ENCODE measurements around the gene NPIPB8. TPM values are rescaled to one million over a fixed set of nuclear protein-coding genes. Genes with fewer than 3 reads are reported as not detected.
A peak's percentile ranks its signal among the peaks of the same experiment; 100 is the strongest.
"Not testable (repeated sequence)": the region's sequence is repeated elsewhere in the genome, so short reads cannot be mapped to it uniquely, and the experiment has no call there.

The NPIPB8 gene
- polyA plus RNA-seq, 3 donors: 0.47 to 2.1 (median 0.73) TPM

DNA sequence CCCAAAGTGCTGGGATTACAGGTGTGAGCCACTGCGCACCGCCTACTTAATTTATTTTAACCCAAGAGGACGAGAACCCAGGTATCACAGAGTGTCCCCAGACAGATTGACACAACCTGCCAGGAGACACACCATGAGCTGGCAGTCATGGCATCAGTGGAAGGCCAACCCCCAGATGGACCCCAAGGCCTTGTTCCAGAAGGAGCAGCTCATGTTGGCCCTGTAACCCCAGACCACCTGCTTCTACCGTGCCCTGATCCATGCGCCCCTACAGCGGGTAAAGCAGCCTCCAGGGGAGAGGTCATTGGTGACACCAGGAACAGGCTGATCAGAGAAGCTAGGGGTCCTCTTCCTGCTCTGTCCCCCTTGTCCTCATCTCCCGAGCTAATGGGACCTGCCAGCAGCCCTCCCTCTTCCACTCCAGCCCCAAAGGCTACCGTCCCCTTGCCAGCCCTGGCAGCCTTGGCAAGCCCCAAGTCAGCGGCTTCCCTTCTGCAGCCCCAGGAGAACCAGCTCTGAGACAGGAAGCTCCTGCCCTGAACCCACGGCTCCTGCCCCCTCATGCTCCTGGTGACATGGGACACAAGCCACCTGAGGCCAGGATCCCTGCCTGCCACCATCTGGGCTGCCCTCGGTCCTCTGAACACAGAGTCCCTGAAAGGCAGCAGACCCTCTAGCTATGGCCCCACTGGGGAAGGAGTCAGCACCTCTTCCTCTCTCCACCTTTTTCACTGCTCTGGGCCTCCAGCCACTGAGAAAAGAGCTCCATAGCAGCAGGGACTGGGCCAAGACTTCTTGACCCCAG lies 34.3 kb upstream of the NPIPB8 start:
- no peak for DNase-seq (ENCODE audit: extremely low read depth in 1 of 11, low read depth in 9 of 11, low spot score in 4 of 11)

DNA sequence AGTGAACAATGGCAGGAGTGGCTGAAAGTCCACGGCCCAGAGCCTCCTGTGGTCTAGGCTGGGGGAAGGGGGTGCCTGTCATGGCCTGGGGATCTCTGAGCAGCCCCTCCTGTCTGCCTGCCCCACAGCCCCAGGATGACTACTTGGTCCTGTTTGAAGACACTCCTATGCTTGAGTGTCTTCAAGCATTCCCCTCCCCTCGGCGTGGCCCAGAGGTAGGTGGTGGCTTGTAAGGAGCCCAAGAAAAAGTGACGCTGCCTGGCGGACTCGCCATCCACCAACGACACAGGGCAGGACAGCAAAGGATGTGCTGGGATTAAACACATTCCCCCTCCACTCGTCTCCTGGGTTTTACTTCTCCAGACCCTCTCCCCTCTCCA lies 33.7 kb upstream of the NPIPB8 start:
- no peak for DNase-seq (ENCODE audit: extremely low read depth in 1 of 11, low read depth in 9 of 11, low spot score in 4 of 11)

DNA sequence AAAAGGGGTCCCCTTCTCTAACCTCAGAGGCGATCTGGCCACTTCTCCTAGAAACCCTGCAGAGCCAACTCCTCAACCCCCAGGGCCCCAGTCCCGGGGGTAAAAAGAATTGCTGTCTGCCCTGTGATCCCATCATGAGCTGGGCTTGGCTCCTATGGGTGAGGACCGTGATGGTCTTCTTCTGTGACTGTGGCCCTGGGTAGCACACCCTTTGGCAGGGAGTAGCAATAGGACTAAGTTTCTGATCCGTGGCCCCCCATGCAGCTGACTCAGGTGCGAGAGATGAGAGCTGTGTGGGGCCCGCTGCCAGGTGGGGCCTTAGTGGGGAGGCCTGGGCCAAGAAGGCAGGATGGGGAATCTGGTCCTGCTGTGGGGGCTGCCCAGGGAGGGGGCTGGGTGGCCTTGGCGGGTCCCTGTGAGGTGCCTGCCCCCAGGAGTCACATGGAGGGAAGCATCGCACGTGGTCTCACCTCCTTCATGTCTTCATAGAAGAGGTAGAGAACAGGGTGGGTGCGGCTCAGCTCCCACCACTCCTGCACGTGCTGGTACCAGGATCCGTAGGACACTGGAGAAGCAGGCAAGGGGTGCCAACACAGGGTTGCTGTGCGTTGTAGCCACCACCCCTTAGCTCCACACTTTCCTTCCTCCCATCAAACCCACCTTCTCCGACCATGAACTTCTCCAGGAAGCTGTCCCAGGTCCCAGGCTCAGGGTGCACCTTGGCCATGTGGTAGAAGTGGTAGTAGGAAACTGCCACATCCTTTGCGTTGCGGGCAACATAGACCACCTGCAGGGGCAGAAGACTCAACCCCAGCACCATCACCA lies 31.4 kb upstream of the NPIPB8 start:
- DNase-seq (ENCODE audit: extremely low read depth in 1 of 11, low read depth in 9 of 11, low spot score in 4 of 11): no peak

- no peak for DNase-seq (ENCODE audit: extremely low read depth in 1 of 11, low read depth in 9 of 11, low spot score in 4 of 11)
Measured at GRCh38 chr16:28607116-28607623, 30.7 kb upstream of the NPIPB8 start.

GRCh38 chr16:28607681-28608495 lies 30.0 kb upstream of the NPIPB8 start:
- not testable (repeated sequence) for DNase-seq (ENCODE audit: extremely low read depth in 1 of 11, low read depth in 9 of 11, low spot score in 4 of 11)

DNA sequence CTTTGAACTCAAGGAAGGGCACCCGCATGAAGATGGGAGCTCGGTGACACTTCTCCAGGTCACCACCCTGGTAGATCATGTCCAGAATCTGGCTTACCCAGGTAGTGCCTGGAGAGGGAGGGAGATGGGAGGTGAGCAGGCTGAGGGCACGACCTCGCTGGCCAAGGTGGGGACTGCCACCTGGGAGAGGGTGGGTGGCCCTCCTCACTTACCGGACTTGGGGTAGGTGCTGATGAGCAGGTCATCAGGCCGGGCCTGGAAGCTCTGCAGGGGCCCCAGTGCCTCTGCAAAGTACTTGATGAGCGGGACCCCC lies 29.4 kb upstream of the NPIPB8 start:
- DNase-seq (ENCODE audit: extremely low read depth in 1 of 11, low read depth in 9 of 11, low spot score in 4 of 11): not testable (repeated sequence)

DNA sequence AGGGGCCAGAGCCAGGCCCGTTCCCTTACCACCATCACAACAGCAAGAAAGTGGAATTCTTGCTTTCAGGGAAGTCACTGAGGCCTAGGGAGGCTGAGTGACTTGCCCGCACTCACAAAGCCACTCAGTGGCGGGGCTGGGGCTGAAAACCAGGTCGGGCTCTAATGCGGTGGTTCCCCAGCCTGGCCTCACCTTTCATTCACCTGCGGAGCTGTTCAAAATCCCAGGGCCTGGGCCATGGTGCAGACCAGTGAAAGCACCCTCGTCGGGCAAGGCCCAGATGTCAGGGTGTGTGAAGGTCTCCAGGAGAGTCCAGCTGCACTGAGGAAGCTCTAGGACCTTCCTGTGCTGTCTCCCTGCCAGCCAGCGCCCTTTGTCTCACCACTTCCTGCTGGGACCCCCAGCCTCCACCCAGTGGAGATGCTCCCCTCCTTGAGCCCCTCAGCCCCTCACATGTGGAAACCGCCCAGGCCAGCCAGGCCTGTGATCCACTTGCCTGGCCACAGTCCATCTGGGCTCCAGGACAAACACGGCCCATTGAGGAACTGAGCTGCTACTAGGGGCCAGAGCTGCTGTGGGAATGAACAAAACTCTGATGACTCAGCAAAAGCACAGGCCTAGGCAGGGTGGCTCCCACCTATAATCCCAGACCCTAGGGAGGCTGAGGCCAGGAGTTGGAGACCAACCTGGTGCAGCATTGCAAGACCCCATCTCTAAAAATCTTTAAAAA lies 28.8 kb upstream of the NPIPB8 start:
- DNase-seq (ENCODE audit: extremely low read depth in 1 of 11, low read depth in 9 of 11, low spot score in 4 of 11): not testable (repeated sequence)

DNA sequence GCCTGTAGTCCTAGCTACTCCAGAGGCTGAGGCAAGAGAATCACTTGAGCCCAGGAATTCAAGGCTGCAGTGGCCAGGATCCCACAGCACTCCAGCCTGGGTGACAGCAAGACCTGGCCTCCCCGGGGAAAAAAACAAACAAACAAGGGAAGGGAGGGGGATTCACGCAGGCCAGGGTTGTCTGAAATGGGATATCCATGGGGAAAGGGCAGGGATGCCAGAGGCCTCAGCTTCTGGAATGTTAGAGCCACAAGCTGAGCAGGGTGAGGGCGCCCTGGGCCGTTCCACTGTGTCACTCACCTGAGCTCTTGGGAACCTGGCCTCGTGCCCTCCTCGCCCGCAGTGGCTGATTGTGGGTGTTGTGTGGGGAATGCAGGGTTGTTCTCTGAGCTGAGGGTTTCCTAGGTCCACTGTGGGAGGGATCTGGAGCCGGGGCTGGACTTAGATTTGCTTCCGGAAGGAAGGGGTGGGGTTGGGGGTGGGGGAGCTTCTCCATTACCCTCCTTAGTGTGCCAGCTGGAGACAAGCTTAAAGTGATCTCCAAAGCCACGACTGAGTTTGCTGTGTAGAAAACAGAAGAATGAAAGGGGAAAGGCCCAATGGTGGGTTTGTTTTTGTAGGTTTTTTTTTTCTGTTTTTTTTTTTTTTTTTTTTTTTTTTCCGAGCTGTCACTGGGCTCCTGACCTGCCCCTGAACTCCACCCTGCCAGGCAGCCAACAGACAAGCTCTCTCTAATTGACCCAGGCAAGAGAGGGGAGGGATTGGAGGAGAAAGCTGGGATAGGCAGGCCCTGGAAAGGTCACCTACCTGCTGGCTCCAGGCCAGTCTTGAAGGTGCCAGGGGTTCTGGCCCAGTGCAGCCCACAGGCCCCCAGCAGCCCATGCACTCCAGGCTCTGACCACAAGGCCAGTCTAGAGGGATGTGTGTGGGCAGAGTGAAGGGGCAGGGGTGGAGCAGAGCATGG lies 28.0 kb upstream of the NPIPB8 start, which contains the start of gene SULT1A1:
Gene SULT1A1, minus strand, starts transcription at position 414 of the 964 bp plus-strand sequence. CDS start 1,189 bp downstream, outside the sequence.
- peak in 2 of 11 donors; percentile 48 to 65 for DNase-seq (ENCODE audit: extremely low read depth in 1 of 11, low read depth in 9 of 11, low spot score in 4 of 11)

- DNase-seq (ENCODE audit: extremely low read depth in 1 of 11, low read depth in 9 of 11, low spot score in 4 of 11): no peak
Measured at GRCh38 chr16:28610595-28611191, 27.2 kb upstream of the NPIPB8 start.

DNA sequence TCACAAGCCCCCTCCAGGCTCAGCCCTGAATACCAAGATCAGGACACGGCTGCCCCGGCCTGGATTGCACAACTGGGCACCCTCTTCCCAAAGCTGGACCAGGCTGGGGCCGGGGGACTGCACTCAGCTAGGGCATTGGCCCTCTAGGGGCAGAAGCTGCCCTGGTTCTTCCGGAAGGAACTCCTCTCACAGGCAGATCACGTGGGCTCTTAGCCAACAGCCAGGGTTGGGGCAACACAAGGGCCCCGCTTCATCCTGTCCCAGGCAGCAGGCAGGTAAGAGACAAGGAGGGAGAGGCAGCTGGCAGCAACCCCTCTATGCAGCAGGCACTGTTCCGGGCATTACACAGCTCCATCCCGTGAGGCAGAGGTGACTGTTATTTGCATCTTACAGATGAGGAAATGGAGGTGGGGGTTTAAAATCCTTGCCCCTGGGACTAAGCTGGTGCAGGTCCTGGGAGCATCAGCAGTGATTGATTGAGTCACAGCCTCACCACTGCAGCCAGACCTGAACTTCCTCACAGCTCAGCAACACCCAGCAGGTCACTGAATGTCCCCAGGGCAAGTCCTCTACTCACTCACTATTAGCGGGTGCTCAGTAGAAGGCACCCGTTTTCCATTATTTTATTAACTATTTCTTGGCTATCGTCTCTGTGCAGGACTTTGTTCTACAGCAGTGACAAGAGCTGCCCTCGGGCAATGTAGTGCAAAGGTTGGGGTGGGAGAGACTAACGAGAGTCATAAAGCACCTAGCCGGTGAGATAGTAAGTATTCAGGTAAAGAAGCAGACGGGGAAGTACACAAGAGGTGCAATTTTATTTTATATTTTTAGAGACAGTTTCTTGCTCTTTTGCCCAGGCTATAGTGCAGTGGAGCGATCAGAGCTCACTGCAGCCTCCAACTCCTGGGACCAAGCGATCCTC lies 25.2 kb upstream of the NPIPB8 start:
- not testable (repeated sequence) for DNase-seq (ENCODE audit: extremely low read depth in 1 of 11, low read depth in 9 of 11, low spot score in 4 of 11)

- DNase-seq (ENCODE audit: extremely low read depth in 1 of 11, low read depth in 9 of 11, low spot score in 4 of 11): not testable (repeated sequence)
Measured at GRCh38 chr16:28613912-28614311, 24.0 kb upstream of the NPIPB8 start.

GRCh38 chr16:28614561-28614960 lies 23.3 kb upstream of the NPIPB8 start:
- not testable (repeated sequence) for DNase-seq (ENCODE audit: extremely low read depth in 1 of 11, low read depth in 9 of 11, low spot score in 4 of 11)

GRCh38 chr16:28615486-28616223 lies 22.2 kb upstream of the NPIPB8 start:
- DNase-seq (ENCODE audit: extremely low read depth in 1 of 11, low read depth in 9 of 11, low spot score in 4 of 11): not testable (repeated sequence)

GRCh38 chr16:28616224-28616577 lies 21.7 kb upstream of the NPIPB8 start:
- DNase-seq (ENCODE audit: extremely low read depth in 1 of 11, low read depth in 9 of 11, low spot score in 4 of 11): not testable (repeated sequence)

DNA sequence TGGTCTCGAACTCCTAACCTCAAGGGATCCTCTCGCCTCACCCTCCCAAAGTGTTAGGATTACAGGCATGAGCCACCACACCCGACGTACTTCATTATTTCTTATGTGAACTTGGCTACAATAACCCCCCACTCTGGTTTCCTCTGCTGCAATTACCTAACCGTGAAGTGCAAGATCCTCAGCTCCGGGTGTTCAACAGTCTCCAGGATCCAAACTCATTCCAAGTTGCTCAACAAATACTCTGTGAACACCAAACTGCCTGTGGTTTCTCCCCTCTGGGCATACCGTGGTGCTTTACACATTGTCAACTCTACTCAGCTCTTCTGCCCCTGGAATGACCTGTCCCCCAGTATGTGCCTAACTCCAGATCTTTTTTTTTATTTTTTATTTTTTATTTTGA lies 21.2 kb upstream of the NPIPB8 start:
- no peak for DNase-seq (ENCODE audit: extremely low read depth in 1 of 11, low read depth in 9 of 11, low spot score in 4 of 11)

Data from renal cortex interstitium (tissue), 11 donors.